Mononuclear cell (primary cell): ENCODE measurements around the gene ATXN1. TPM values are rescaled to one million over a fixed set of nuclear protein-coding genes. Genes with fewer than 3 reads are reported as not detected.
"Not testable (repeated sequence)": the region's sequence is repeated elsewhere in the genome, so short reads cannot be mapped to it uniquely, and the experiment has no call there.

Experiments used
- H3K27me3 ChIP-seq: 2 replicates; pipeline ENCODE4 v1.6.0; 2011; ENCODE audit warnings: low read length, control low read depth; ENCODE audit not compliant: insufficient read depth
- H3K4me1 ChIP-seq: 2 replicates; pipeline ENCODE4 v1.5.1; 2011; ENCODE audit warnings: mild to moderate bottlenecking, low read length, control low read depth; ENCODE audit not compliant: insufficient read depth
- H3K4me3 ChIP-seq: 2 replicates; pipeline ENCODE4 v1.5.1; 2011; ENCODE audit warnings: mild to moderate bottlenecking, low read length, moderate library complexity
- H3K9me3 ChIP-seq: 2 replicates; pipeline ENCODE4 v1.5.1; 2011; ENCODE audit warnings: low read depth, mild to moderate bottlenecking, control low read depth, low read length
- total RNA-seq: library from RNA; depleted of rRNA; stranded (reverse); fragments of >200 nt; gene quantifications from one replicate; pipeline ENCODE4 v1.2.3, GENCODE V29; 2012

ATXN1 gene
- total RNA-seq, 1 donor: 83.4 TPM

GRCh38 chr6:16789329-16790038 is 28.2 kb upstream of the ATXN1 start:
- no peaks in the 10 kb centered on the region for H3K4me1 ChIP-seq
- H3K4me3 ChIP-seq: no peak overlapping the region
- H3K27me3 ChIP-seq: no peaks in the 10 kb centered on the region
- H3K9me3 ChIP-seq: no peaks in the 10 kb centered on the region

DNA sequence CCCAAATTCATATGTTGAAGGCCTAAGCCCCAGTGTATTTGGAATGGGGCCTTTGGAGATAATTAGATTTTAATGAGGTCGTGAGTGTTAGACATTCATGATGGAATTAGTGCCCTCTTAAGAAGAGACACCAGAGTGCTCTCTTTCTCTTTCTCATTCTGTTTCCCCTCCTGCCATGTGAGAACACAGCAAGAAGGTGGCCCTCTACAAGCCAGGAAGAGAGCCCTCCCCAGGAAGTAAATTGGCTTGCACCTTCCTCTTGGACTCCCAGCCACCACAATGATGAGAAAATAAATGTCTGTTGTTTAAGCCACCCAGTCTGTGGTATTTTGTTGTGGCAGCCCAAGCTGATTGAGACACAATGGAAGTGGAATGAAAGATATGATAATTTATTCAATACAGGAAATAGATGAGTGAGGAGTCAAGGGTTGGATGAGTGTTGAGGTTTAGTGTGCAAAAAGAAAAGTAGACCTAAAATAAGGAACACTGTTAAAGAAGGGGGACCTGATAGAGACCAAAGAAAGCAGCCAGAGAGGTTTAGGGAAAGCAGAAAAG is 25.9 kb upstream of the ATXN1 start:
- Histone ChIP-seq H3K9me3 (no peaks in the 10 kb centered on the region), H3K4me1 (no peaks in the 10 kb centered on the region), H3K4me3 (no peak overlapping the region), H3K27me3 (no peaks in the 10 kb centered on the region)

- Histone ChIP-seq H3K9me3 (no peaks in the 10 kb centered on the region), H3K4me3 (no peak overlapping the region), H3K27me3 (no peaks in the 10 kb centered on the region), H3K4me1 (no peaks in the 10 kb centered on the region)
These were observed 24.2 kb upstream of the ATXN1 start for GRCh38 chr6:16785496-16785895.

- not testable (repeated sequence) for H3K4me1 ChIP-seq, H3K27me3 ChIP-seq, H3K4me3 ChIP-seq, H3K9me3 ChIP-seq
These were observed 23.7 kb upstream of the ATXN1 start for GRCh38 chr6:16784957-16785356.

- Histone ChIP-seq H3K9me3 (no peaks in the 10 kb centered on the region), H3K4me3 (no peak overlapping the region), H3K27me3 (no peaks in the 10 kb centered on the region), H3K4me1 (no peaks in the 10 kb centered on the region)
These were observed 22.8 kb upstream of the ATXN1 start for GRCh38 chr6:16783952-16784565.

DNA sequence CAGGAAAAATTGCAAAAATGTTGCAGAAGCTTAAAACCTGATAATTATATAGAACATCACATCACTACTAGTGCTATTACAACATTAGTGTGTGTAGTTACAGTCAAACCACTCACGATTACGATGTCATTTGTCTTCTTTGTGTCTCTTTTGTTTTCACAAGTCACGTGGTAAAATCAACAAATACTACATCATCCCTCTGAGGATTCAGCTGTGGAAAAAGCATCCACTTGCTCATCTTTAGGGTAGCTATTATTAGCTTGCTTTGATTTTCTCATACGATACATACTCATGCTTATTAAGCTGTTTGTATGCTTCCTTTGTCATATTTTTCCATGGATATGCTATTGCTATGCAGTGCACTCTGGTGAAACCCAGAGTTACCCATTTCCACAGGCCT is 22.2 kb upstream of the ATXN1 start:
- no peak overlapping the region for H3K4me3 ChIP-seq
- H3K27me3 ChIP-seq: no peaks in the 10 kb centered on the region
- H3K4me1 ChIP-seq: no peaks in the 10 kb centered on the region
- H3K9me3 ChIP-seq: no peaks in the 10 kb centered on the region

DNA sequence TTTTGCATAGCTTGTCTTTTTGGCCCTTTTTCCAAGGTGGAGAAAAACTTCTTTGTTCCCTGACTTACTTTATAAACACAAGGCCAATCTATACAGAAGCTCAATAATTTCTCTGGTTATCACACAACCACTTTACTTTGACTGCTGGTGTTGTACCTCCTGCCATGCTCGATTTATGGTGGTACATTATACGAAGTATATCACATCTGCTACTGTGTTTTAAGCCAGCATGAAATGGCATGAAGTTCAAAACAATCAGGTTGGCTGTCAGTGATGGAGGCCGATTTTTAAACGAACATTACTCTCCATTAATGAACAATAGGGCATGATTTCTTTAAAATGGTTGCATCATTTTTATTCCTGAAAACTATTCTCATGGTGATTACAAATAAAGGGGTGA is 21.0 kb upstream of the ATXN1 start:
- no peaks in the 10 kb centered on the region for H3K4me1 ChIP-seq
- H3K9me3 ChIP-seq: no peaks in the 10 kb centered on the region
- no peak overlapping the region for H3K4me3 ChIP-seq
- no peaks in the 10 kb centered on the region for H3K27me3 ChIP-seq

- no peaks in the 10 kb centered on the region for H3K27me3 ChIP-seq
- H3K4me1 ChIP-seq: no peaks in the 10 kb centered on the region
- H3K9me3 ChIP-seq: no peaks in the 10 kb centered on the region
- no peak overlapping the region for H3K4me3 ChIP-seq
These were observed 20.3 kb upstream of the ATXN1 start for GRCh38 chr6:16781348-16782169.

GRCh38 chr6:16778521-16778920 is 17.3 kb upstream of the ATXN1 start:
- Histone ChIP-seq H3K27me3 (no peaks in the 10 kb centered on the region), H3K9me3 (no peaks in the 10 kb centered on the region), H3K4me1 (no peaks in the 10 kb centered on the region), H3K4me3 (no peak overlapping the region)

DNA sequence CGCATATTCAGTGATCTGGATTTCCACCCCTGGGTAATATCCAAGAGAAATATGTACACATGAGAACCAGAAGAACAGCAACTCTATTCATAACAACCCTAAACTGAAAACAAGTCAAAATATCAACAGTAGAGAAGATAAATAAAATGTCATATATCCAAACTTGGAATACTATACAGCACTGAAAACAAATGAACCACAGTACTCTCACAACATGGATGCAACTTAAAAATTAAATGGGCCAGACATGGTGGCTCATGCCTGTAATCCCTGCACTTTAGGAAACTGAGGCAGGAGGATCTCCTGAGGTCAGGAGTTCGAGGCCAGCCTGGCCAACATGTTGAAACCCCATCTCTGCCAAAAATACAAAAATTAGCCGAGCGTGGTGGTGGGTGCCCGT is 16.5 kb upstream of the ATXN1 start:
- H3K4me1 ChIP-seq: no peaks in the 10 kb centered on the region
- no peaks in the 10 kb centered on the region for H3K27me3 ChIP-seq
- no peaks in the 10 kb centered on the region for H3K9me3 ChIP-seq
- no peak overlapping the region for H3K4me3 ChIP-seq

DNA sequence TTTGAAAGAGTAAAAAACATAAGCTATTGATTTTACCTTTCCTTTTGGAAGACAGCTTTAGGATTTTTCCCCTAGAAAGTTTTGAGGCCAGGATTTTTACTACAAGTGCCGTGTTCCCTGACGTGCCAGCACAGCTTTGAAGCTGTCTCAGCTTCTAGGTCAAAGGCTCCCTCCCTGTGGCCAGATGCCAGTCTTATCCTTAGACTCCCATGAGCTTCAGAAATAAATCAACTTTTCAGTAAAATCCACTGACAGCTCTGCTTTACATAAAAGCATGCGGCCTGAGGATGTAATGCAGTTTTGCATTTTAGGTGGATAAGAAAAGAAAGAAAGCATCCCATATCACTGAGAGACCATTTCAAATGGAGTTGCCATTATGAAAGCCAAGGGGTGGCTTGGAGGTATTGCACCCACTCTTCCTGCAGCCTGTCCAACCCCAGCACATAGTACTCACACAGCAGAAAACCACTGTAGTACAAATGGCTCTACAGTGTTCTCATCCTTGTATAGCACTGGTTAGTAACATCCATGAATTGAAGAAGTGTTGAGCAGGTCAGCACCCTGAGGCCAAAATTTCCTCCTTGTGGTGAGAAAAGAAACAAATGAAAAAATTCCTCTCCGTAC is 15.2 kb upstream of the ATXN1 start:
- no peak overlapping the region for H3K4me3 ChIP-seq
- H3K9me3 ChIP-seq: no peaks in the 10 kb centered on the region
- H3K27me3 ChIP-seq: no peaks in the 10 kb centered on the region
- H3K4me1 ChIP-seq: peaks cover 1% of the 10 kb centered on the region

- Histone ChIP-seq H3K27me3 (no peaks in the 10 kb centered on the region), H3K4me1 (peaks cover 22% of the 10 kb centered on the region), H3K4me3 (no peak overlapping the region), H3K9me3 (no peaks in the 10 kb centered on the region)
These were observed 13.2 kb upstream of the ATXN1 start for GRCh38 chr6:16774437-16774836.

GRCh38 chr6:16773362-16773761 is 12.1 kb upstream of the ATXN1 start:
- no peaks in the 10 kb centered on the region for H3K27me3 ChIP-seq
- H3K4me1 ChIP-seq: peaks cover 33% of the 10 kb centered on the region
- H3K4me3 ChIP-seq: no peak overlapping the region
- H3K9me3 ChIP-seq: no peaks in the 10 kb centered on the region

- Histone ChIP-seq H3K4me1 (peaks cover 38% of the 10 kb centered on the region), H3K9me3 (no peaks in the 10 kb centered on the region), H3K27me3 (no peaks in the 10 kb centered on the region), H3K4me3 (no peak overlapping the region)
These were observed 9.7 kb upstream of the ATXN1 start for GRCh38 chr6:16770701-16771569.
